Activated CD4-positive, alpha-beta T cell treated with anti-CD3 and anti-CD28 coated beads for 36 hours (primary cell): Measurements from ENCODE around the gene MAPK4. TPM values are rescaled to one million over a fixed set of nuclear protein-coding genes. Genes with fewer than 3 reads are reported as not detected.
"Not testable (repeated sequence)": the region's sequence is repeated elsewhere in the genome, so short reads cannot be mapped to it uniquely, and the experiment has no call there.

Experiments used
- ATAC-seq: fragments of 200-7000 bp; cut with Tn5 transposase; one replicate; pipeline ENCODE4 v1.10.0; 2021; ENCODE audit warnings: mild to moderate bottlenecking, moderate library complexity
- CTCF ChIA-PET: fragments of 350-600 bp; sonication (Branson Sonifier 250); formaldehyde crosslinking; loops from one replicate; lab custom pipeline; 2021; ENCODE audit warnings: antibody characterized with exemption; lab: Charles Lee
- POLR2A ChIA-PET: fragments of 350-600 bp; sonication (Branson Sonifier 250); formaldehyde crosslinking; loops from one replicate; lab custom pipeline; 2021; ENCODE audit warnings: antibody characterized with exemption, inconsistent platforms; lab: Charles Lee
- DNase-seq: peaks from one replicate; pipeline ENCODE4 v3.0.0-alpha.2; 2020
- H3K27ac Mint-ChIP-seq: one replicate; pipeline ENCODE4 v1.8.0; 2021; ENCODE audit warnings: mixed read lengths
- H3K27me3 Mint-ChIP-seq: one replicate; pipeline ENCODE4 v1.8.0; 2021; ENCODE audit warnings: mixed read lengths
- H3K36me3 Mint-ChIP-seq: one replicate; pipeline ENCODE4 v1.8.0; 2021; ENCODE audit warnings: low read depth, mixed read lengths
- H3K4me1 Mint-ChIP-seq: one replicate; pipeline ENCODE4 v1.8.0; 2021; ENCODE audit warnings: mixed read lengths
- H3K4me3 Mint-ChIP-seq: one replicate; pipeline ENCODE4 v1.8.0; 2021; ENCODE audit warnings: mild to moderate bottlenecking, moderate library complexity, mixed read lengths
- H3K9me3 Mint-ChIP-seq: one replicate; pipeline ENCODE4 v1.8.0; 2021; ENCODE audit warnings: low read depth, mixed read lengths
- intact Hi-C, 2 experiments: fragments of 100-400 bp; cut with DNase I in 1 of 2; cut with micrococcal nuclease in 1 of 2; formaldehyde crosslinking; loops; one replicate each; pipeline versions ENCODE4 v1.14.2 to v1.15.1; 2022 to 2024; cut with DNase I, micrococcal nuclease
- total RNA-seq, 2 experiments: library from RNA; stranded (reverse); gene quantifications; one replicate each; pipeline ENCODE4 v1.2.3, GENCODE V29; 2021

Gene MAPK4
- total RNA-seq, 2 experiments from 2014 or later, result not detected

- no peaks in the 10 kb centered on the region for H3K4me1 Mint-ChIP-seq
- H3K36me3 Mint-ChIP-seq, result no peaks in the 10 kb centered on the region
- no peak overlapping the region for H3K27ac Mint-ChIP-seq
- peaks cover 1% of the 10 kb centered on the region for H3K9me3 Mint-ChIP-seq
- H3K27me3 Mint-ChIP-seq, result peaks cover 15% of the 10 kb centered on the region
- ChIA-PET POLR2A (no interaction called here), CTCF (no interaction called here)
- H3K4me3 Mint-ChIP-seq, result no peak overlapping the region
- no peak for ATAC-seq
- intact Hi-C loops, result no loop called here
- no peak for DNase-seq
These were observed 18.8 kb downstream of the MAPK4 start for GRCh38 chr18:50578651-50579050.

- no peaks in the 10 kb centered on the region for H3K4me1 Mint-ChIP-seq
- DNase-seq (no peak), ATAC-seq (no peak)
These were observed 19.3 kb downstream of the MAPK4 start for GRCh38 chr18:50579061-50579774.

GRCh38 chr18:50581517-50581916, 21.6 kb downstream of the MAPK4 start:
- ChIA-PET CTCF (no interaction called here), POLR2A (no interaction called here)
- no peak for ATAC-seq
- Mint-ChIP-seq H3K4me3 (no peak overlapping the region), H3K27ac (no peak overlapping the region), H3K36me3 (no peaks in the 10 kb centered on the region), H3K27me3 (peaks cover 11% of the 10 kb centered on the region), H3K4me1 (no peaks in the 10 kb centered on the region), H3K9me3 (peaks cover 7% of the 10 kb centered on the region)
- no peak for DNase-seq
- intact Hi-C loops, result no loop called here

More at GRCh38 chr18:50579061-50579774, 19.3 kb downstream of the MAPK4 start:
- H3K4me3 Mint-ChIP-seq, result no peak overlapping the region
- H3K36me3 Mint-ChIP-seq, result no peaks in the 10 kb centered on the region
- CTCF ChIA-PET, result no interaction called here
- H3K27ac Mint-ChIP-seq, result no peak overlapping the region
- H3K9me3 Mint-ChIP-seq, result peaks cover 1% of the 10 kb centered on the region
- POLR2A ChIA-PET, result no interaction called here
- H3K27me3 Mint-ChIP-seq, result peaks cover 15% of the 10 kb centered on the region
- intact Hi-C loops, result no loop called here

- intact Hi-C loops, result no loop called here
- no peak for ATAC-seq
These were observed 22.6 kb downstream of the MAPK4 start for GRCh38 chr18:50582500-50582899.

GRCh38 chr18:50586710-50587109, 26.8 kb downstream of the MAPK4 start:
- Mint-ChIP-seq H3K4me3 (no peak overlapping the region), H3K27me3 (peaks cover 2% of the 10 kb centered on the region), H3K9me3 (peaks cover 7% of the 10 kb centered on the region), H3K4me1 (no peaks in the 10 kb centered on the region), H3K36me3 (no peaks in the 10 kb centered on the region), H3K27ac (no peak overlapping the region)
- DNase-seq (no peak), ATAC-seq (no peak)
- intact Hi-C loops, result no loop called here
- POLR2A ChIA-PET, result no interaction called here
- CTCF ChIA-PET, result interaction anchor here (1.0 kb wide), 1 partner anchor 51 kb away, joined by 4 read pairs; no protein-coding TSS in a partner anchor

More at GRCh38 chr18:50582500-50582899, 22.6 kb downstream of the MAPK4 start:
- H3K4me1 Mint-ChIP-seq, result no peaks in the 10 kb centered on the region
- H3K27ac Mint-ChIP-seq, result no peak overlapping the region
- DNase-seq, result no peak
- no peak overlapping the region for H3K4me3 Mint-ChIP-seq
- peaks cover 7% of the 10 kb centered on the region for H3K9me3 Mint-ChIP-seq
- ChIA-PET CTCF (no interaction called here), POLR2A (no interaction called here)
- peaks cover 11% of the 10 kb centered on the region for H3K27me3 Mint-ChIP-seq
- H3K36me3 Mint-ChIP-seq, result no peaks in the 10 kb centered on the region

GRCh38 chr18:50590593-50590992, 30.7 kb downstream of the MAPK4 start:
- Mint-ChIP-seq H3K4me1 (no peaks in the 10 kb centered on the region), H3K27ac (no peak overlapping the region), H3K27me3 (peaks cover 1% of the 10 kb centered on the region), H3K4me3 (no peak overlapping the region), H3K9me3 (peaks cover 2% of the 10 kb centered on the region), H3K36me3 (no peaks in the 10 kb centered on the region)
- ATAC-seq (no peak), DNase-seq (no peak)
- intact Hi-C loops, result no loop called here
- CTCF ChIA-PET, result no interaction called here
- POLR2A ChIA-PET, result no interaction called here

- POLR2A ChIA-PET, result no interaction called here
- Mint-ChIP-seq H3K27ac (no peak overlapping the region), H3K9me3 (no peaks in the 10 kb centered on the region), H3K27me3 (peaks cover 1% of the 10 kb centered on the region), H3K4me3 (no peak overlapping the region), H3K36me3 (no peaks in the 10 kb centered on the region), H3K4me1 (no peaks in the 10 kb centered on the region)
- no peak for DNase-seq
- intact Hi-C loops, result no loop called here
- no peak for ATAC-seq
- CTCF ChIA-PET, result interaction anchor here (0.6 kb wide), 1 partner anchor 44 kb away, joined by 3 read pairs; no protein-coding TSS in a partner anchor
These were observed 34.1 kb downstream of the MAPK4 start for GRCh38 chr18:50594012-50594411.

GRCh38 chr18:50594942-50595341, 35.1 kb downstream of the MAPK4 start:
- H3K9me3 Mint-ChIP-seq, result no peaks in the 10 kb centered on the region
- intact Hi-C loops, result no loop called here
- POLR2A ChIA-PET, result no interaction called here

GRCh38 chr18:50602466-50602865, 42.6 kb downstream of the MAPK4 start:
- ATAC-seq, result no peak
- CTCF ChIA-PET, result no interaction called here
- Mint-ChIP-seq H3K4me3 (no peak overlapping the region), H3K27me3 (peaks cover 12% of the 10 kb centered on the region), H3K36me3 (no peaks in the 10 kb centered on the region), H3K9me3 (no peaks in the 10 kb centered on the region), H3K27ac (no peak overlapping the region), H3K4me1 (no peaks in the 10 kb centered on the region)
- intact Hi-C loops, result no loop called here
- POLR2A ChIA-PET, result no interaction called here
- no peak for DNase-seq

More at GRCh38 chr18:50594942-50595341, 35.1 kb downstream of the MAPK4 start:
- DNase-seq (no peak), ATAC-seq (no peak)
- H3K36me3 Mint-ChIP-seq, result no peaks in the 10 kb centered on the region
- H3K4me1 Mint-ChIP-seq, result no peaks in the 10 kb centered on the region
- no peak overlapping the region for H3K27ac Mint-ChIP-seq
- no peak overlapping the region for H3K4me3 Mint-ChIP-seq
- H3K27me3 Mint-ChIP-seq, result peaks cover 1% of the 10 kb centered on the region
- CTCF ChIA-PET, result no interaction called here

- ChIA-PET CTCF (no interaction called here), POLR2A (no interaction called here)
- DNase-seq, result no peak
- intact Hi-C loops, result no loop called here
- Mint-ChIP-seq H3K4me3 (no peak overlapping the region), H3K27ac (no peak overlapping the region), H3K36me3 (no peaks in the 10 kb centered on the region), H3K4me1 (no peaks in the 10 kb centered on the region), H3K9me3 (no peaks in the 10 kb centered on the region), H3K27me3 (peaks cover 15% of the 10 kb centered on the region)
- no peak for ATAC-seq
These were observed 46.7 kb downstream of the MAPK4 start for GRCh38 chr18:50606609-50607008.

- ChIA-PET CTCF (no interaction called here), POLR2A (no interaction called here)
- H3K4me3 Mint-ChIP-seq, result no peak overlapping the region
- H3K27me3 Mint-ChIP-seq, result peaks cover 16% of the 10 kb centered on the region
- ATAC-seq, result no peak
- no peak overlapping the region for H3K27ac Mint-ChIP-seq
- no peak for DNase-seq
- intact Hi-C loops, result no loop called here
- no peaks in the 10 kb centered on the region for H3K36me3 Mint-ChIP-seq
- no peaks in the 10 kb centered on the region for H3K4me1 Mint-ChIP-seq
- no peaks in the 10 kb centered on the region for H3K9me3 Mint-ChIP-seq
These were observed 47.6 kb downstream of the MAPK4 start for GRCh38 chr18:50607378-50607926.

- DNase-seq, POLR2A ChIA-PET, intact Hi-C loops, ATAC-seq, H3K4me3 Mint-ChIP-seq, H3K9me3 Mint-ChIP-seq, H3K27ac Mint-ChIP-seq, H3K4me1 Mint-ChIP-seq, H3K36me3 Mint-ChIP-seq, CTCF ChIA-PET: not testable (repeated sequence)
- H3K27me3 Mint-ChIP-seq, result peaks cover 13% of the 10 kb centered on the region
These were observed 49.3 kb downstream of the MAPK4 start for GRCh38 chr18:50609171-50609570.
